Endothelial cell of umbilical vein (primary cell): ENCODE data around the gene MPDZ. TPM values are rescaled to one million over a fixed set of nuclear protein-coding genes. Genes with fewer than 3 reads are reported as not detected.

Experiments used
- BruUV-seq: library from RNA; stranded (reverse); fragments of 400-500 nt; replicated peaks from 2 replicates; lab custom pipeline; 2021; lab: Mats Ljungman, UMichigan
- CTCF ChIA-PET: fragments of 300-600, 350-600 bp; sonication (Branson Sonifier 250); formaldehyde crosslinking; loops from one replicate; lab custom pipeline; 2021; ENCODE audit warnings: antibody characterized with exemption, inconsistent platforms; lab: Charles Lee
- POLR2A ChIA-PET: fragments of 300-600, 350-600 bp; sonication (Branson Sonifier 250); formaldehyde crosslinking; loops from one replicate; lab custom pipeline; 2021; ENCODE audit warnings: antibody characterized with exemption, inconsistent platforms; lab: Charles Lee
- DNase-seq: peaks from one replicate; pipeline ENCODE4 v3.0.0-alpha.2; 2011; ENCODE audit warnings: low read depth, low spot score
- FAIRE-seq: peaks from 2 replicates; lab custom pipeline; 2011; peaks lifted over from hg19 to GRCh38; lab: Jason Lieb, UNC
- H2AFZ ChIP-seq: 2 replicates; pipeline ENCODE4 v1.6.0; 2012; ENCODE audit warnings: low read depth, low read length, control low read depth, inconsistent platforms
- H3K27ac ChIP-seq: 2 replicates; pipeline ENCODE4 v1.5.1; 2011; ENCODE audit warnings: low read depth, mild to moderate bottlenecking, control low read depth, low read length, moderate library complexity; ENCODE audit not compliant: insufficient read depth
- H3K27me3 ChIP-seq, 2 experiments: 2 replicates each; pipeline versions ENCODE4 v1.6.0 to v1.6.1; 2011; ENCODE audit warnings: low read length in 2 of 2, mixed read lengths in 1 of 2; ENCODE audit not compliant: control insufficient read depth in 2 of 2, insufficient read depth in 2 of 2
- H3K36me3 ChIP-seq, 2 experiments: 2 replicates in 1 of 2; 3 replicates in 1 of 2; pipeline ENCODE4 v1.5.1; 2011; ENCODE audit warnings: low read length in 2 of 2, mild to moderate bottlenecking in 1 of 2, moderate library complexity in 1 of 2; ENCODE audit not compliant: control insufficient read depth in 2 of 2, insufficient read depth in 2 of 2; ENCODE audit errors: extremely low read depth in 1 of 2
- H3K4me1 ChIP-seq: 3 replicates; pipeline ENCODE4 v1.5.1; 2011; ENCODE audit warnings: mild to moderate bottlenecking, low read length; ENCODE audit not compliant: control insufficient read depth, insufficient read depth; ENCODE audit errors: extremely low read depth
- H3K4me2 ChIP-seq: 2 replicates; pipeline ENCODE4 v1.6.1; 2011; ENCODE audit warnings: low read length, control low read depth, mixed read lengths; ENCODE audit not compliant: insufficient read depth
- H3K4me3 ChIP-seq, 3 experiments: fragments of 200-600 bp in 1 of 3; sonication (generic), shearing (Covaris generic) in 1 of 3; replicated peaks in 1 of 3; 2 replicates each; pipeline ENCODE4 v1.5.1; 2011 to 2016; ENCODE audit warnings: control low read depth in 3 of 3, low read length in 3 of 3, mild to moderate bottlenecking in 2 of 3, inconsistent platforms in 1 of 3, low read depth in 1 of 3, moderate library complexity in 1 of 3; ENCODE audit not compliant: insufficient read depth in 1 of 3
- H3K79me2 ChIP-seq: 2 replicates; pipeline ENCODE4 v1.6.0; 2012; ENCODE audit warnings: low read length, inconsistent platforms; ENCODE audit not compliant: control insufficient read depth, insufficient read depth
- H3K9ac ChIP-seq: replicated peaks from 2 replicates; pipeline ENCODE3; 2011; ENCODE audit warnings: low read length, control low read depth; ENCODE audit not compliant: insufficient read depth; ENCODE audit errors: extremely low read depth
- H3K9me1 ChIP-seq: replicated peaks from 3 replicates; pipeline ENCODE4 v1.6.0; 2011; ENCODE audit warnings: mild to moderate bottlenecking, low read length; ENCODE audit not compliant: control insufficient read depth, insufficient read depth; ENCODE audit errors: extremely low read depth
- H3K9me3 ChIP-seq: replicated peaks from 2 replicates; pipeline ENCODE4 v1.5.1; 2012; ENCODE audit warnings: low read length, inconsistent platforms; ENCODE audit not compliant: control insufficient read depth, insufficient read depth
- H4K20me1 ChIP-seq: replicated peaks from 2 replicates; pipeline ENCODE3; 2011; ENCODE audit warnings: mild to moderate bottlenecking, low read length; ENCODE audit not compliant: control insufficient read depth, insufficient read depth; ENCODE audit errors: extremely low read depth
- CTCF ChIP-seq, 2 donors: IDR thresholded peaks; 1 replicate in 1 of 2; 2 replicates in 1 of 2; pipeline ENCODE4 v1.5.1; 2011; ENCODE audit warnings: low read length in 2 of 2, mild to moderate bottlenecking in 2 of 2, moderate library complexity in 2 of 2, control low read depth in 1 of 2, inconsistent platforms in 1 of 2, low read depth in 1 of 2; ENCODE audit not compliant: insufficient read depth in 1 of 2; ENCODE audit errors: extremely low read depth in 1 of 2
- EZH2 ChIP-seq: IDR thresholded peaks from 2 replicates; pipeline ENCODE4 v1.6.1; 2012; ENCODE audit warnings: borderline replicate concordance, low read depth, mild to moderate bottlenecking, moderate library complexity, low read length, inconsistent platforms; ENCODE audit not compliant: severe bottlenecking
- FOS ChIP-seq: IDR thresholded peaks from 2 replicates; pipeline ENCODE4 v1.6.1; 2011; ENCODE audit warnings: mild to moderate bottlenecking, low read length, moderate library complexity, borderline replicate concordance; ENCODE audit not compliant: insufficient read depth
- GATA2 ChIP-seq: IDR thresholded peaks from 2 replicates; pipeline ENCODE4 v1.7.0; 2011; ENCODE audit warnings: low read depth, mild to moderate bottlenecking, moderate library complexity, mixed read lengths, low read length; ENCODE audit not compliant: insufficient read length, insufficient read depth
- JUN ChIP-seq: IDR thresholded peaks from 2 replicates; pipeline ENCODE4 v1.6.1; 2011; ENCODE audit warnings: borderline replicate concordance, low read depth; ENCODE audit not compliant: insufficient read length, insufficient read depth
- MAX ChIP-seq: IDR thresholded peaks from 2 replicates; pipeline ENCODE4 v1.6.1; 2011; ENCODE audit not compliant: insufficient read depth, insufficient read length
- MYC ChIP-seq: IDR thresholded peaks from one replicate; pipeline ENCODE4 v1.6.1; 2011; ENCODE audit warnings: mild to moderate bottlenecking, low read depth, low read length
- POLR2A ChIP-seq: IDR thresholded peaks from 2 replicates; pipeline ENCODE4 v1.6.1; 2012; ENCODE audit warnings: low read depth, mild to moderate bottlenecking, control low read depth, low read length
- POLR2AphosphoS5 ChIP-seq: IDR thresholded peaks from 2 replicates; pipeline ENCODE4 v1.6.1; 2012; ENCODE audit warnings: low read depth, mild to moderate bottlenecking, control low read depth, low read length, moderate library complexity; ENCODE audit not compliant: insufficient read depth
- dilution Hi-C: fragments of 300-500 bp; cut with MboI; formaldehyde crosslinking; loops from one replicate; pipeline ENCODE4 v1.15.0; 2019; ENCODE audit warnings: low sequenced_read_pairs; ENCODE audit not compliant: extremely low pct_ligation_motif_present
- intact Hi-C: fragments of 100-400 bp; cut with micrococcal nuclease; formaldehyde crosslinking; loops from one replicate; pipeline ENCODE4 v1.10.0; 2022
- polyA plus RNA-seq, 4 experiments: library from polyadenylated mRNA; depleted of rRNA in 3 of 4; stranded (reverse) in 3 of 4; unstranded in 1 of 4; fragments of >200 nt; gene quantifications; 2 replicates each; pipeline versions ENCODE4 v1.2.1 to v1.2.3, GENCODE V29; 2011 to 2012; ENCODE audit warnings: missing spikeins in 1 of 4
- total RNA-seq: library from RNA; stranded (reverse); gene quantifications from 2 replicates; pipeline ENCODE4 v1.2.3, GENCODE V29; 2021

The MPDZ gene
- total and polyA plus RNA-seq, 2 donors (not counting 3 experiments of a cell fraction or from before 2014, with no cell fraction given) = 22.3 to 54.4 TPM

GRCh38 chr9:13090628-13091027 lies 188.9 kb downstream of the MPDZ start:
- H3K36me3 ChIP-seq = no peaks in the 10 kb centered on the region
- dilution Hi-C loops (no loop called here), intact Hi-C loops (no loop called here)
- FAIRE-seq = no peak
- no peaks in the 10 kb centered on the region for H3K27me3 ChIP-seq
- H4K20me1 ChIP-seq = no peaks in the 10 kb centered on the region
- no peak overlapping the region for H3K9ac ChIP-seq
- no peaks in the 10 kb centered on the region for H3K9me3 ChIP-seq
- TF ChIP-seq MAX = no peak
- no peak for TF ChIP-seq POLR2A
- no peak for TF ChIP-seq EZH2
- TF ChIP-seq FOS = no peak
- no peak for TF ChIP-seq JUN
- no peak for TF ChIP-seq GATA2
- no peak for TF ChIP-seq CTCF (IDR thresholded peaks at IDR 0.05; ENCODE audit: extremely low read depth in 1 of 2, insufficient read depth in 1 of 2, low read depth in 1 of 2, low read length in 2 of 2)
- no peak for TF ChIP-seq MYC
- no peak for TF ChIP-seq POLR2AphosphoS5
- H3K4me1 ChIP-seq = peaks cover 9% of the 10 kb centered on the region
- BruUV-seq = no TSS peak
- CTCF ChIA-PET = interaction anchor here (0.7 to 4.5 kb wide), 19 partner anchors 8 to 1679 kb away, joined by 3 to 34 read pairs (median 4); no protein-coding TSS in a partner anchor
- no peak overlapping the region for H3K27ac ChIP-seq
- POLR2A ChIA-PET = no interaction called here
- H3K4me2 ChIP-seq = no peak overlapping the region
- peak; percentile 74 for DNase-seq
- no peaks in the 10 kb centered on the region for H3K9me1 ChIP-seq
- H3K4me3 ChIP-seq = no peak overlapping the region
- H2AFZ ChIP-seq = peak overlapping the region; percentile 13
- H3K79me2 ChIP-seq = no peaks in the 10 kb centered on the region
